Ishikawa (cell line): ENCODE measurements around the gene TLR4.

Experiments
- EGR1 ChIP-seq: IDR thresholded peaks from 2 replicates; pipeline ENCODE4 v1.6.1; 2012
- RAD21 ChIP-seq: IDR thresholded peaks from 2 replicates; pipeline ENCODE4 v1.6.1; 2012; ENCODE audit warnings: low read depth
- YY1 ChIP-seq: IDR thresholded peaks from 2 replicates; pipeline ENCODE4 v1.6.1; 2012; ENCODE audit warnings: low read depth
- TF ChIP-seq, protein P1 (sequence below): IDR thresholded peaks from 2 replicates; pipeline ENCODE4 v1.6.1; 2012
- TF ChIP-seq, protein P2 (sequence below): IDR thresholded peaks from 2 replicates; pipeline ENCODE4 v1.6.1; 2012

DNA sequence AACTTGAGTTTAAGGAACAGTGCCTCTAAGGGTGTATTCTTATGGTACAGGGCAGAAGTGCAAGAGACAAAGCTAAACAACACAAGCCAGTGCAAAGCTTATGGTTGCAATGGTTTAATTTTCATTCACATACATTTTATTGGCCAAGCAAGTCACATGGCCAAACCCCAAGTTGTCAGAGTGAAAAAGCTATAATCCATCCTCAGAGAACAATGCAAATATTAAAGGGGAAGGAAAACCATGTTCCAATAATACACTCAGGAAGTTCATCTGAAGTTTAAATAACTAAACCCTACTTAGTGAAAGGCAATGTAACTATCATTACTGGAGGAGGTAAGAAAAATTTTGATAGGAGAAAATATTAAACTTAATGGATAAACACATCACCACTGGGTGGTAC lies 26.6 kb upstream of the TLR4 start:
- TF ChIP-seq, protein P1, sequence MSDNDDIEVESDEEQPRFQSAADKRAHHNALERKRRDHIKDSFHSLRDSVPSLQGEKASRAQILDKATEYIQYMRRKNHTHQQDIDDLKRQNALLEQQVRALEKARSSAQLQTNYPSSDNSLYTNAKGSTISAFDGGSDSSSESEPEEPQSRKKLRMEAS, result no peak
- no peak for TF ChIP-seq RAD21
- TF ChIP-seq YY1, result no peak
- TF ChIP-seq, protein P2, sequence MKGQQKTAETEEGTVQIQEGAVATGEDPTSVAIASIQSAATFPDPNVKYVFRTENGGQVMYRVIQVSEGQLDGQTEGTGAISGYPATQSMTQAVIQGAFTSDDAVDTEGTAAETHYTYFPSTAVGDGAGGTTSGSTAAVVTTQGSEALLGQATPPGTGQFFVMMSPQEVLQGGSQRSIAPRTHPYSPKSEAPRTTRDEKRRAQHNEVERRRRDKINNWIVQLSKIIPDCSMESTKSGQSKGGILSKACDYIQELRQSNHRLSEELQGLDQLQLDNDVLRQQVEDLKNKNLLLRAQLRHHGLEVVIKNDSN, result no peak
- no peak for TF ChIP-seq EGR1
